Hepatocyte (in vitro differentiated cells): ENCODE results near the gene CYLD.

Experiments used
- EZH2 ChIP-seq: fragments of 200-600 bp; sonication (generic); IDR thresholded peaks from 2 replicates; pipeline ENCODE4 v1.6.1; 2016; ENCODE audit warnings: antibody characterized with exemption, mild to moderate bottlenecking, borderline replicate concordance
- EZH2phosphoT487 ChIP-seq: fragments of 200-600 bp; sonication (generic); IDR thresholded peaks from one replicate; pipeline ENCODE4 v1.6.1; 2018; ENCODE audit warnings: antibody characterized with exemption, mild to moderate bottlenecking, low read depth, moderate library complexity; ENCODE audit not compliant: unreplicated experiment, severe bottlenecking
- TF ChIP-seq, protein P1 (sequence below): fragments of 200-600 bp; sonication (generic); IDR thresholded peaks from 2 replicates; pipeline ENCODE4 v1.5.1; 2016; ENCODE audit warnings: antibody characterized with exemption, mild to moderate bottlenecking; ENCODE audit not compliant: poor library complexity

DNA sequence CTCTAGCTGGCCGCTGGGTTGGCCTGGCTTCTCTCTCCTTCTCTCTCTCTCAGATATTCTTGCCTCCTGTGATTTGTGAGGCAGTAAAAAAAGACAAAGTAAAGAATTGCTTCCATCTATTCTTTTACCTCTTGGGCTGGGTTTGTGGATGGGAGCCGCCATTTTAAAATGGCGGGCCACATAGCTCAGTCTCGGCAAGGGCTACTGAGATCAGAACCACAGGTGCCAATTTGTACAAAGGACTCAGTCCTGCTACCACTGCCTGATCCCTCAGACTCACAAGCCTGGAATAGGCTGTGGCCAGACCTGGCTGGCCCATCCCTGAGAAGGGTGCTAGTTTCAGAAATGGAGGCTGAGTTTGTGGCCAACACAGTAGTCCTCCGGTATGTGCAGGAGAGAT is 24.4 kb upstream of the CYLD start:
- TF ChIP-seq, protein P1, sequence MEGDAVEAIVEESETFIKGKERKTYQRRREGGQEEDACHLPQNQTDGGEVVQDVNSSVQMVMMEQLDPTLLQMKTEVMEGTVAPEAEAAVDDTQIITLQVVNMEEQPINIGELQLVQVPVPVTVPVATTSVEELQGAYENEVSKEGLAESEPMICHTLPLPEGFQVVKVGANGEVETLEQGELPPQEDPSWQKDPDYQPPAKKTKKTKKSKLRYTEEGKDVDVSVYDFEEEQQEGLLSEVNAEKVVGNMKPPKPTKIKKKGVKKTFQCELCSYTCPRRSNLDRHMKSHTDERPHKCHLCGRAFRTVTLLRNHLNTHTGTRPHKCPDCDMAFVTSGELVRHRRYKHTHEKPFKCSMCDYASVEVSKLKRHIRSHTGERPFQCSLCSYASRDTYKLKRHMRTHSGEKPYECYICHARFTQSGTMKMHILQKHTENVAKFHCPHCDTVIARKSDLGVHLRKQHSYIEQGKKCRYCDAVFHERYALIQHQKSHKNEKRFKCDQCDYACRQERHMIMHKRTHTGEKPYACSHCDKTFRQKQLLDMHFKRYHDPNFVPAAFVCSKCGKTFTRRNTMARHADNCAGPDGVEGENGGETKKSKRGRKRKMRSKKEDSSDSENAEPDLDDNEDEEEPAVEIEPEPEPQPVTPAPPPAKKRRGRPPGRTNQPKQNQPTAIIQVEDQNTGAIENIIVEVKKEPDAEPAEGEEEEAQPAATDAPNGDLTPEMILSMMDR, result no peak
- TF ChIP-seq EZH2, result no peak
- TF ChIP-seq EZH2phosphoT487, result no peak
